GM19193 (cell line): ENCODE results near the gene CD99.

ENCODE experiments used
- POLR2A ChIP-seq: IDR thresholded peaks from 4 replicates; pipeline ENCODE4 v1.6.1; 2011; ENCODE audit not compliant: insufficient read depth, insufficient read length; ENCODE audit errors: extremely low read depth

Gene CD99

DNA sequence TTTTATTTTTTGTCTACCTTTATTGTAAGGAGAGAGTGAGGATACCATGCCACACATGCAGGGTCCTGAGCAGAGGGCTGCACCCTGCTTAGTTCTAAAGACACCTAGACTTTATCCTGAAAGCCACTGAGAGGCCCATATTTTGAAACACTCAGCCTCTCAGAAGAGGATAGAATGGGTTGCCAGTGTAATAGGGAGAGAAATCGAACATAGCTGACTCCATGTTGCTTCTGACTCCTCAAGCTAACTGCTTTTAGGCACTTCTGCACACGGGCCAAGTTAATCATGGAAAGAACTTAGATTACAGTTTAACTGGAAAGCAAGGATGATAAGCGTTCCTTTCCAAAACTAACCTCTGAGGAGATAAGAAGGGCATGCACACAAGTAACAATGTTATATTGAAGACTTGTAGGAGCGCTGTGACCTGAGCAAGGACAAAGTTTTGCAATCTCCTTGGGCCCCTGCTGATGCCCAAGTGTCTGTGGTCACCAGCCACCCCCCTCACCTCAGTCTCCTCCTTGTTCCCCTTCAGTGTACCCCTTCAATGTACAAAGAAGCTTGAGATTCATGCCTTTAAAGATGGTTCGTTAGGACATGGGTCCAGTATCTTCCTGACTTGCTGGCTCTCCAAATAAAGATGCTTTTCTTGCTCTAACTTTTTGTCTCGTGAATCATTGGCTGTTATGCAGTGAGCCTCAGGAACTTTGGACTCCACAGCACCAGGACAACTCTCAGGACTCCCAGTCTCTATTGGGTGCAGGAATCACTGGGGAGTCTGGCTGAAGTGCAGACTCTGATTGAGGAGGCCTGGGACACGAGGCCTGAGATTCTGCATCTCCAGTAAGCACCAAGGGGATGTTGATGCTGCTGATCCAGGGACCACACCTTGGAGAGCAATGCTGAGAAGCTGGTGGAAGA lies 25.4 kb upstream of the CD99 start:
- no peak for TF ChIP-seq POLR2A

DNA sequence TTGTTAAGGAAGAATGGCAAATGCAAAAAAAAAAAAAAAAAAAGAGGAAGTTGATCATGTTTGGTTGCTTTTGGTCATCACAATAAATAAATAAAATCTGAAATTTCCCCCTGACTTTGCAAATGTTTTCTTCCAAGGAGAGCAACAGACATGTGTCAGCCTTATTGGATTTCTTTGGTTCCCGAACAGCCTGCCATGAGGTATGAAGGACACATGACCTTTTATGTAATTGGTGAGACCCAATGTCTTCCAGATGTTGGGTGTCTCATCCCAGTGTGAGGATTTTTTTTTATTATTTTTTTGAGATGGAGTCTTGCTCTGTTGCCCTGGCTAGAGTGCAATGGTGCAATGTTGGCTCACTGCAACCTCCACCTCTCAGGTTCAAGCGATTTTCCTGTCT lies 24.6 kb upstream of the CD99 start:
- no peak for TF ChIP-seq POLR2A

DNA sequence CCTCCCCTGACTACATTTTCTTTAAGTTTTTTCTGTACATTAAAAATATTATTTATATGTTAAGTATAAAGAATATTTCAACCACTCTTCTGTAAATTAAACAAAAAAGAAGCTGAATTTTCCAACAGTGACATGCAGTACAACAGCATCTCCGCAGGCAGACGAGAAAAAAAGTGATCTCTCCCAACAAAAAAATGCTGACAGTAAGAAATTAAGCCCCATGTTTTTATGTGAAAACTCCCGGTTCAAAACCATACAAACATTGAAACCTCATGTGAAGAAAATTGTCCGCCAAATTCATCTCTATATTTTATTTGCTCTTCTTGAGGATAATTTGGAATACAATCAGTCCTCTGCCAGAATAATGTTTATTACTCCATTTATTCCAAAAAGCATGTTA lies 20.1 kb upstream of the CD99 start:
- no peak for TF ChIP-seq POLR2A

DNA sequence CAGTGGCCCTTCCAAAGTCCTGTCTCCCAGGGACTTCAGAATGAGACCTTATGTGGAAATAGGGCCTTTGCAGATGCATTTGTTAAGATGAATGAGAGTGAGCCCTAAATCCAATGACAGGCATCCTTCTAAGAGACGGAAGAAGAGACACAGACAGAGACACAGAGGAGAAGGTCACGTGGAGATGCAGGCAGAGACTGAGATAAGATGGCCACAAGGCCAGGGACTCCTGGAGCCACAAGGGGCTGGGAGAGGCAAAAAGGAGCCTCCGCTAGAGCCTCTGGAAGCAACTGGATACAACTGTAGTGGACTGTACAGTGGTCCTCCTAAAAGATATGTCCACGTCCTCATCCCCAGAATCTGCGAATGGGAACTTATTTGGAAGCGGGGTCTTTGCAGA lies 19.0 kb upstream of the CD99 start:
- TF ChIP-seq POLR2A = no peak

DNA sequence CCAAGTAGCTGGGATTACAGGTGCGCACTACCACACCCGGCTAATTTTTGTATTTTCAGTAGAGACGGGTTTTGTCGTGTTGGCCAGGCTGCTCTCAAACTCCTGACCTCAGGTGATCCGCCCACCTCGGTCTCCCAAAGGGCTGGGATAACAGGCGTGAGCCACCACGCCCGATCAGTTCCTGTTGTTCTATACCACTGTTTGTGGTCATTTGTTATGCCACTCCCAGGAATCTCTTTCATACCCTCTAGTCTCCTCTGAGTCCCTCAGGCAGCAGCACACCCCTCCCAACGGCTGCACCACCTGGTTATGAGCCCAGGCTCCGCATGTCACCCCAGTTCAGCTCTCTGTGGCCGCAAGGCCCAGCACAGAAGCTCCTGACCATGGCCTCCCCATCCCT lies 17.5 kb upstream of the CD99 start:
- no peak for TF ChIP-seq POLR2A

DNA sequence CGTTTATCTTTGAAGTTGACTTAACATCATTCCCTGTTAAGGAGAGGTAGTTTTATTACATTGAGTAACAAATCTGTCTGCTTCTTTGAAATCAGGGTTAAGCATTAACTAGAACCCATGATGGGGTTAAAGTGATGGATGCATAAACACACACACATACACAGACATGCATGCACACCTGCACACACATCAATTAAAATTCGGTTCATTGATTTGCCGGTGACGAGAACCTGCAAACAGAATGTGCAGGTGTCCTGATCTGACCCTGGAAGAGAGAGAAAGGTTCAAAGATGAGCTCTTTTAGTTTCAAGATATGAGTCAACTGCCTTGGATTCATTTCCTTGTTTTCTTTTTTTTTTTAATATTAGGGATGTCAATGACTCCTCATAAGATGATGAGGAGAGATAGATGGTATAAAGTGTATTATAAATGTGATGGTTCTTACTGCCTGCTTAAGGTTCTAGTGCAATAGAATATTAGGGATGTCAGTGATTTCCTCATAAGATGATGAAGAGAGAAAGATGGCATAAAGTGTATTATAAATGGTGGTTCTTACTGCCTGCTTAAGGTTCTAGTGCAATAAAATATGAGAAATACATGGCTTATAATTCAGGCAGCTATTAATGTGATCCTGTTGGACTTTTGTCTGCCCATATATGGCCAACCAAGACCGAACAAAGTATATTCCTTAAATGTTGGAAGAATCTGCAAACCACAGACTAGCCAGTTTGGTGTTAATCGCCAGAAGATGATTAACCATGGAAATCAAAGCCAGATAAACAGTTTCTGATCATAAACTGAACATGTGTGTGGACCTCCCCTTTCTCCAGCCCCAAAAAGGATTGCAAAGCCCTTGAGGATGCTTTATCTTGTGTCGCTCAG lies 14.1 kb upstream of the CD99 start:
- no peak for TF ChIP-seq POLR2A

DNA sequence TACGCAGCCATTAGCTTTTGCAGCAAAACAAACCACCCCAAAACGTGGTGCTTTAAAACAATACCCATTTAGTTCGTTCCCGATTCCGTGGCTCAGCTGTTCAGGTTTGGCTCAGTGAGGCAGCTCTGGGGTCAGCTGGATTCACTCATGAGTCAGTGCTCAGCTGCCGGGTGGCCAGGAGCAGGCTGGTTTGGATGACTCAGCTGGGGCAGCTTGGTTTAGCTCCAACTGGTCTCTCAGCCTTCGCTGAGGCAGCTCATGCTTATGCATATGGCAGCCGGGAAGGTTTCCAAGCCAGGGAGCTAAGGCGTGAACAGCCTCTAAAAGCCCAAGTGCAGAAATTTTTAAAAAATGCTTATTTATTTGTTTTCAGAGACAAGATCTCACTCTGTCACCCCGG lies 13.3 kb upstream of the CD99 start:
- TF ChIP-seq POLR2A = no peak

DNA sequence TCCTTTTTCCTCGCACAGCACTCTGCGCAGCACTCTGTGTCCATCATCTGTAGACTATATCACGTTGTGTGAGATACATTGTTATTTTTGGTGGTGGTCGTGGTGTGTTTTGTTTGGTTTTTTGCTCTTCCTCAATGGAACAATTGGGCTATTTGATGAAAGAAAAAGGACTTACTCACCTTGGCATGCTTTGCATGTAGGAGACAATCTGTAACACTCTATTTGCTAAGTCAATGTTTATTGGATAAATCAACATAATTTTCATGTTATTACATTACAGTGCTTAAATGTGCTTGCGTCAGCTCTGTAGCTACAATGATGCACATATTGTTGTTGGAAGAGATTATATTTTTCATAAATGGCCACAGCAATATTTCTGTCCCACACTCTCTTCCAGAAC lies 12.5 kb upstream of the CD99 start:
- TF ChIP-seq POLR2A = no peak

DNA sequence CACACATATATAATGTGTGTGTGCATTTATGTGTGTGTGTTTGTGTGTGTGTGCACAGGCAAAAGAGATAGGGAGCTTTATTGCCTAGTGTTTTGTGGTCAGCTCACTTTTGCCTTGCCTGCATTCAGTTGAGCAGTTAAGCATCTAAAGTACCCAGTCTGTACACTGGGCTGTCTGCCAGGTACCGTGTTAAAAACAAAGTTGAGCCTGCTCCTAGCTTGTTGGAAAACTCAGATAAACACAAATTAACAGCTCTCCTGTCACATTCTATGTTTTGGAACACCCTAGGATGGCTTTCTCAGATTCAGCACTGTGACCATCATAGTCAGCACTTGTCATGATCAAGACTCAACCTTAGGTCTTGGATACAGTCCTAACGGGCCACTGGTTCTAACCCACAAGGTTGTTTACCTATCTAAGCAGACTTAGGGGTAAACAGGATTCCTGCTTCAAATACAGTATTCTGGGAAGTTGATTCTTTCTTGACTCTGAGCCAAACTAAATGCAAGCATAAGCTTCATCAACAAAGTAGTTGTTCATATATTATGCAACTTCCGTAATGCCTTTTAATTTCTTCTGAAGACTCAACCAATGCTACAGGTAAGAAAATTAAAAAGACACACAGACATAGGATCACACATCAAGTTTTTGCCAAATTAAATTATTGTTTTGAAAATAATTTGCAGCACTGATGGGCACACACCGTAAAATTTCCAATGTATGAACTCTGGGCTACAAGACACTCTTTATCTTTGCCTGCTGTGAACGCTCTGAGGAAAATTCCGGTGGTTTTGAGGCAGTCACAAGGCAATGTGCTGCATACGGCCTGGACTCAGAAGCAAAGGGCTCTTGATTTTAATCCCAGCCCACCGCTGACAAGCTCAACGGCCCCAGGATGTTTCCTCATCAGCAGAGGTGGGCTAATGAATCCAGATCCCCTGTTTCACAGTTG lies 11.3 kb upstream of the CD99 start:
- no peak for TF ChIP-seq POLR2A

DNA sequence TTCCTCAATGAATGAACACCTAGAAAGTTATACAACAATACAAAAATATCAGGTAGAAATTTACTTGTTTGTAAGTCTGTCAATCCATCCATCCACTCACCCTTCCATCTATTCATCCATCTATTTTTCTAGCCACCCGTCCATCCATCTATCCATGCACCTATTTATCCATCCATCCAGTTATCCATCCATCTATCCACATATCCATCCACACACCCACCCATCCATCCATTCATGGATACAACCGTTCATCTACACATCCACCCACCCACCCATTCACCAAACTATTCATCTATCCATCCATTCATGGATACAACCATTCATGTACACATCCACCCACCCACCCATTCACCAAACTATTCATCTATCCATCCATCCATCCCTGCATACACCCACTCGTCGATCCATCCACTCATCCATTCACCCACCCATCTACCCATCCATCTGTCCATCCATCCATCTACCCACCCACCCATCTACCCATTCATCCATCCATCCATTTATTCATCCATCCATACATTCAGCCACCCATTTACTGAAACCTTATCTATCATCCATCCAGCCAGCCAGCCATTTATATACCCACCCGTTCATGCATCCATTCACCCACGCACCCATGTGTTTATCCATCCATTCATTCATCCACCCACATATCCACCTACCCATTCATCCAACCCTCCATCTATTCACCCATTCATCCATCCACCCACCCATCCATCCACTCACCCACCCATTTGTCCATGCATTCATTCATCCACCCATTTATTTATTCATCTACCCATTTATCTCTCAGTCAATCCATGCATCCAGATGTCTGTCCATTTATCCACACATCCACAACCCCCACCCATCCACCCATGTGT lies 10.4 kb upstream of the CD99 start:
- TF ChIP-seq POLR2A = no peak

DNA sequence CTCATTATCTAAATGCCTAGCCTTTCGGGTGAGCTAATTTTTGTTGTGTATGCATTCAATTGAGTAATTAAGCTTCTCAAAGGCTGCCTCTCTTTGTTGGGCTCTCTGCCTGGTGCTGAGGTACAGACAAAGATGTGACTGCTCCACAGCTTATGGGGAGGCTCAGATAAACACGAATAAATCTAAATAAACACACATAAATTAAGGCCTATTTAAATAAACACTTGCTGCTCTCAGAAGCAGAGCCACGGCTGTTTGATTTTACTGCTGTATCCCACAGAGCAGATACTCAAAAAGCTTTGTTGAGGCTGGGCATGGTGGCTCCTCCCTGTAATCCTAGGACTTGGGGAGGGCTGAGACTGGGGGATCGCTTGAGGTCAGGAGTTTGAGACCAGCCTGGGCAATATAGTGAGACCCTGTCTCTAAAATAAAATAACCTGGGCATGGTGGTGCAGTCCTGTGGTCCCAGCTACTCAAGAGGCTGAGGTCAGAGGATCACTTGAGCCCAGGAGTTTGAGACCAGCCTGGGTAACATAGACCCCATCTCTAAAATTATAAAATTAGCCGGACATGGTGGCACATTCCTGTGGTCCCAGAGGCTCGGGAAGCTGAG lies 8.4 kb upstream of the CD99 start:
- TF ChIP-seq POLR2A = no peak

DNA sequence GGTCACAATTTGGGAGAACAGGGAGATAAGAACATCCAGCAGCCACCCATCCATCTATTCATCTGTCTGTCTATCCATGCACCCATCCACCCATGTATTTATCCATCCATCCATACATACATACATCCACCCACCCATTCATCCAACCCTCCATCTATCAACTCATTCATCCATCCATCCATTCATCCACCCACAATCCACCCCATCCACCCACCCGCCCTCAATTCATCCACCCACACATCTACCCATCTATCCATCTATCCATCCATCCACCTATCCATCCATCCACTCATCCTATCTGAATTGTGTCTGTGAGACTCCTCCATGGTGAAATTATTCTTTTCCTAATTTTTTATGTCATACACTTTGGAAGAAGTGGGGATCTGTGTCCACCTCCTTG lies 6.8 kb upstream of the CD99 start:
- no peak for TF ChIP-seq POLR2A

DNA sequence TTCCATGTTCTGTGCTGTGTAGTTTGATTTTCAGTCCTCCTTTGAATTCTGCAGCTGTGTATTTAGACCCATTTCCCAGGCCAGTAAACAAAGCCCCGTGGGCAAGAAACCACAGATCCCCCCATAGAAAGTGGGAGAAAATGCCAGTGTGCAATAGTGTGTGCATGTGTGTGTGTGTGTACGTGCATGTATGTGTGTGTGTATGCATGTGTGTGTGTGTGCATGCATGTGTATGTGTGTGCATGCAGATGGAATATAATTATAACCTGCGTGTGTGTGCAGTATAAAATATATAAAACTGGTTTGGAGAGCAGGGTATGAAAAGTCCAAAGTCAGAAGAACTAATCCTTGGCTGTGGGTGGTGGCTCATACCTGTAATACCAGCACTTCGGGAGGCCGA lies 5.2 kb upstream of the CD99 start:
- no peak for TF ChIP-seq POLR2A
